WTC11 (cell line): Measurements from ENCODE around the gene NPPA. TPM values are rescaled to one million over a fixed set of nuclear protein-coding genes. Genes with fewer than 3 reads are reported as not detected.

ENCODE experiments used
- ATAC-seq: fragments of 200-7000 bp; cut with Tn5 transposase; 2 replicates; pipeline ENCODE4 v1.10.0; 2021; ENCODE audit warnings: mild to moderate bottlenecking, moderate library complexity
- CTCF ChIA-PET: fragments of 300-600 bp; sonication (Branson Sonifier 250); formaldehyde crosslinking; loops from one replicate; lab custom pipeline; 2021; ENCODE audit warnings: antibody characterized with exemption; lab: Charles Lee
- POLR2A ChIA-PET: fragments of 350-600 bp; sonication (Branson Sonifier 250); formaldehyde crosslinking; loops from one replicate; lab custom pipeline; 2021; ENCODE audit warnings: antibody characterized with exemption; lab: Charles Lee
- DNase-seq: peaks from one replicate; pipeline ENCODE4 v3.0.0; 2021; ENCODE audit warnings: low spot score
- H3K27ac Mint-ChIP-seq: 2 replicates; pipeline ENCODE4 v1.8.0; 2021; ENCODE audit warnings: mixed read lengths
- H3K27me3 Mint-ChIP-seq: 2 replicates; pipeline ENCODE4 v1.8.0; 2021; ENCODE audit warnings: low read depth, mild to moderate bottlenecking, moderate library complexity, mixed read lengths
- H3K36me3 Mint-ChIP-seq: 2 replicates; pipeline ENCODE4 v1.8.0; 2021; ENCODE audit warnings: mixed read lengths
- H3K4me1 Mint-ChIP-seq: 2 replicates; pipeline ENCODE4 v1.8.0; 2022; ENCODE audit warnings: mixed read lengths
- H3K4me3 Mint-ChIP-seq: 2 replicates; pipeline ENCODE4 v1.8.0; 2021; ENCODE audit warnings: mild to moderate bottlenecking, moderate library complexity, mixed read lengths
- H3K9me3 Mint-ChIP-seq: 2 replicates; pipeline ENCODE4 v1.8.0; 2021; ENCODE audit warnings: mixed read lengths
- E2F1 ChIP-seq: sonication (generic); formaldehyde crosslinking; IDR thresholded peaks from 2 replicates; pipeline ENCODE4 v1.8.0; 2022; ENCODE audit warnings: mild to moderate bottlenecking, missing genetic modification reagents
- ELF4 ChIP-seq: sonication (generic); formaldehyde crosslinking; IDR thresholded peaks from 2 replicates; pipeline ENCODE4 v1.8.1; 2022; ENCODE audit warnings: low read depth, mild to moderate bottlenecking, moderate library complexity, missing genetic modification reagents
- EMX1 ChIP-seq: fragments of 250-450 bp; sonication (Bioruptor Pico); IDR thresholded peaks from 2 replicates; pipeline ENCODE4 v1.8.0; 2021; ENCODE audit warnings: mild to moderate bottlenecking
- GABPB1 ChIP-seq: sonication (generic); formaldehyde crosslinking; IDR thresholded peaks from 2 replicates; pipeline ENCODE4 v1.8.1; 2023; ENCODE audit warnings: mild to moderate bottlenecking, missing genetic modification reagents
- GRHL2 ChIP-seq: fragments of 250-450 bp; sonication (Bioruptor Pico); IDR thresholded peaks from 2 replicates; pipeline ENCODE4 v1.8.0; 2022; ENCODE audit warnings: mild to moderate bottlenecking, moderate library complexity; ENCODE audit not compliant: insufficient replicate concordance, severe bottlenecking
- MAX ChIP-seq: sonication (generic); formaldehyde crosslinking; IDR thresholded peaks from 2 replicates; pipeline ENCODE4 v1.8.0; 2022; ENCODE audit warnings: mild to moderate bottlenecking, missing genetic modification reagents
- MLX ChIP-seq: sonication (generic); formaldehyde crosslinking; IDR thresholded peaks from 2 replicates; pipeline ENCODE4 v1.8.1; 2023; ENCODE audit warnings: mild to moderate bottlenecking, missing genetic modification reagents, moderate library complexity
- MYBL2 ChIP-seq: sonication (generic); formaldehyde crosslinking; IDR thresholded peaks from 2 replicates; pipeline ENCODE4 v1.8.1; 2023; ENCODE audit warnings: mild to moderate bottlenecking, moderate library complexity, missing genetic modification reagents
- SMAD4 ChIP-seq: sonication (generic); formaldehyde crosslinking; IDR thresholded peaks from 2 replicates; pipeline ENCODE4 v1.8.0; 2022; ENCODE audit warnings: mild to moderate bottlenecking, missing genetic modification reagents
- TEAD4 ChIP-seq: sonication (generic); formaldehyde crosslinking; IDR thresholded peaks from 2 replicates; pipeline ENCODE4 v1.8.0; 2022; ENCODE audit warnings: mild to moderate bottlenecking, missing genetic modification reagents
- ZBTB21 ChIP-seq: sonication (generic); formaldehyde crosslinking; IDR thresholded peaks from 2 replicates; pipeline ENCODE4 v1.8.1; 2023; ENCODE audit warnings: mild to moderate bottlenecking, missing genetic modification reagents, borderline replicate concordance
- ZNF232 ChIP-seq: sonication (generic); formaldehyde crosslinking; IDR thresholded peaks from 2 replicates; pipeline ENCODE4 v1.8.0; 2022; ENCODE audit warnings: mild to moderate bottlenecking, missing genetic modification reagents
- ZNF263 ChIP-seq: sonication (generic); formaldehyde crosslinking; IDR thresholded peaks from 2 replicates; pipeline ENCODE4 v1.8.1; 2022; ENCODE audit warnings: low read depth, mild to moderate bottlenecking, moderate library complexity, missing genetic modification reagents
- ZNF396 ChIP-seq: fragments of 250-450 bp; sonication (Bioruptor Pico); IDR thresholded peaks from 2 replicates; pipeline ENCODE4 v1.8.0; 2021; ENCODE audit warnings: mild to moderate bottlenecking, moderate library complexity, borderline replicate concordance
- total RNA-seq: library from RNA; stranded (reverse); gene quantifications from 3 replicates; pipeline ENCODE4 v1.2.3, GENCODE V29; 2021
- TF ChIP-seq, protein P1 (sequence below): sonication (generic); formaldehyde crosslinking; IDR thresholded peaks from 2 replicates; pipeline ENCODE4 v1.8.1; 2022; ENCODE audit warnings: low read depth, mild to moderate bottlenecking, moderate library complexity, missing genetic modification reagents, borderline replicate concordance
- TF ChIP-seq, protein P2 (sequence below): sonication (generic); formaldehyde crosslinking; IDR thresholded peaks from 2 replicates; pipeline ENCODE4 v1.8.0; 2023; ENCODE audit warnings: missing genetic modification reagents, mild to moderate bottlenecking, borderline replicate concordance
- TF ChIP-seq, protein P3 (sequence below): sonication (generic); formaldehyde crosslinking; IDR thresholded peaks from 2 replicates; pipeline ENCODE4 v1.8.1; 2023; ENCODE audit warnings: mild to moderate bottlenecking, missing genetic modification reagents
- TF ChIP-seq, protein P4 (sequence below): sonication (generic); formaldehyde crosslinking; IDR thresholded peaks from 2 replicates; pipeline ENCODE4 v1.8.0; 2023; ENCODE audit warnings: mild to moderate bottlenecking, missing genetic modification reagents

The NPPA gene
- total RNA-seq, 1 experiment from 2014 or later, result not detected

DNA sequence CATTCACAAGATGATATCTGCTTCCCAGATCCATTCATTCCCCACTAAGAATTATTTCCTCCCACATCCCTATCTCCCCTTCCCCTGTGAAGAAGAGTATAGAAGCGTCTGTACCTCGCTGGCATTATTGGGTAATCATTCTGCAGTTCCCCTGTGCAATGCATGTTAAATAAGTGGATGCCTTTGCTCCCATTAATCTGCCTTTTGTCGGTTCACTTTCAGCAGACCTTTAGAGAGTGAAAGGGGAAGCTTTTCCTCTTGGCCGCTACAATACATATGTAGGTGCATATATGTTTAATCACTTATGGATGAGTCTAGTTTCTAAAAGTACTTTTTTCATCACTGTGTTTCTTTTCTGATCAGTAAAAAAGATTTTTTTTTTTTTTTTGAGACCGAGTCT is 34.6 kb downstream of the NPPA start:
- ChIA-PET POLR2A (no interaction called here), CTCF (interaction anchor here (1.4 kb wide), 1 partner anchor 28 kb away, joined by 4 read pairs; no protein-coding TSS in a partner anchor)
- H3K27ac Mint-ChIP-seq, result no peak overlapping the region
- H3K4me1 Mint-ChIP-seq, result peaks cover 8% of the 10 kb centered on the region
- peaks cover 48% of the 10 kb centered on the region for H3K36me3 Mint-ChIP-seq
- no peak for ATAC-seq
- TF ChIP-seq E2F1 (CRISPR knock-in tag), result no peak
- no peak for TF ChIP-seq SMAD4 (CRISPR knock-in tag)
- TF ChIP-seq ZNF396 (CRISPR knock-in tag), result no peak
- TF ChIP-seq, protein P1, sequence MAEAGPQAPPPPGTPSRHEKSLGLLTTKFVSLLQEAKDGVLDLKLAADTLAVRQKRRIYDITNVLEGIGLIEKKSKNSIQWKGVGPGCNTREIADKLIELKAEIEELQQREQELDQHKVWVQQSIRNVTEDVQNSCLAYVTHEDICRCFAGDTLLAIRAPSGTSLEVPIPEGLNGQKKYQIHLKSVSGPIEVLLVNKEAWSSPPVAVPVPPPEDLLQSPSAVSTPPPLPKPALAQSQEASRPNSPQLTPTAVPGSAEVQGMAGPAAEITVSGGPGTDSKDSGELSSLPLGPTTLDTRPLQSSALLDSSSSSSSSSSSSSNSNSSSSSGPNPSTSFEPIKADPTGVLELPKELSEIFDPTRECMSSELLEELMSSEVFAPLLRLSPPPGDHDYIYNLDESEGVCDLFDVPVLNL (CRISPR knock-in tag), result no peak
- no peak for TF ChIP-seq GRHL2 (CRISPR knock-in tag)
- TF ChIP-seq ZNF232 (CRISPR knock-in tag), result no peak
- TF ChIP-seq ZBTB21, result no peak
- TF ChIP-seq MAX, result no peak
- no peaks in the 10 kb centered on the region for H3K27me3 Mint-ChIP-seq
- DNase-seq, result no peak
- H3K9me3 Mint-ChIP-seq, result no peaks in the 10 kb centered on the region
- H3K4me3 Mint-ChIP-seq, result no peak overlapping the region

DNA sequence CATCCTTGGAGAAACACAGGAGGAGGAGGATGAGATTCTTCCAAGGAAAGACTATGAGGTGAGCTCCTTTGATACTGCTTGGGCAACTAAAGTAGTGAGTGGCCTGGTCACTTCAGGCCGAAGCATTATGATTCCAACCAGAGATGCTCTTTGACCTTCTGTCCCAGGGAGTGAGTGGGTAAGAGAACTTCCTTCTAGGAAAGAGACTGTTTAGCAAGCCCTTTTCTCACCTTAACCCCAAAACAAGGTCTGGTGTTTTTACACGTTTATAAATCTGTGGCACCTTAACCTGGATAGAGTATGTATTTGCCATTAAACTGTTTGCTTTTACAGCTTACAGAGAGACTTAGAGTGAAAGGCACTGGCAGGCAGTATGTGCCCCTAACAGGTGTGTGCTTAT is 40.5 kb downstream of the NPPA start:
- no peak for DNase-seq
- POLR2A ChIA-PET, result interaction anchor here (1.5 kb wide), 1 partner anchor 20 kb away, joined by 8 read pairs; no protein-coding TSS in a partner anchor
- H3K4me3 Mint-ChIP-seq, result peak overlapping the region; percentile 99
- peaks cover 26% of the 10 kb centered on the region for H3K36me3 Mint-ChIP-seq
- CTCF ChIA-PET, result interaction anchor here (1.5 to 3.4 kb wide), 4 partner anchors 22 to 160 kb away, joined by 3 to 17 read pairs (median 5); no protein-coding TSS in a partner anchor
- peaks cover 52% of the 10 kb centered on the region for H3K4me1 Mint-ChIP-seq
- no peaks in the 10 kb centered on the region for H3K27me3 Mint-ChIP-seq
- TF ChIP-seq ZNF263 (no peak), MYBL2 (CRISPR knock-in tag) (no peak), GABPB1 (CRISPR knock-in tag) (no peak), EMX1 (CRISPR knock-in tag) (no peak), ELF4 (no peak), MLX (CRISPR knock-in tag) (no peak), TEAD4 (CRISPR knock-in tag) (no peak)
- TF ChIP-seq, protein P2, sequence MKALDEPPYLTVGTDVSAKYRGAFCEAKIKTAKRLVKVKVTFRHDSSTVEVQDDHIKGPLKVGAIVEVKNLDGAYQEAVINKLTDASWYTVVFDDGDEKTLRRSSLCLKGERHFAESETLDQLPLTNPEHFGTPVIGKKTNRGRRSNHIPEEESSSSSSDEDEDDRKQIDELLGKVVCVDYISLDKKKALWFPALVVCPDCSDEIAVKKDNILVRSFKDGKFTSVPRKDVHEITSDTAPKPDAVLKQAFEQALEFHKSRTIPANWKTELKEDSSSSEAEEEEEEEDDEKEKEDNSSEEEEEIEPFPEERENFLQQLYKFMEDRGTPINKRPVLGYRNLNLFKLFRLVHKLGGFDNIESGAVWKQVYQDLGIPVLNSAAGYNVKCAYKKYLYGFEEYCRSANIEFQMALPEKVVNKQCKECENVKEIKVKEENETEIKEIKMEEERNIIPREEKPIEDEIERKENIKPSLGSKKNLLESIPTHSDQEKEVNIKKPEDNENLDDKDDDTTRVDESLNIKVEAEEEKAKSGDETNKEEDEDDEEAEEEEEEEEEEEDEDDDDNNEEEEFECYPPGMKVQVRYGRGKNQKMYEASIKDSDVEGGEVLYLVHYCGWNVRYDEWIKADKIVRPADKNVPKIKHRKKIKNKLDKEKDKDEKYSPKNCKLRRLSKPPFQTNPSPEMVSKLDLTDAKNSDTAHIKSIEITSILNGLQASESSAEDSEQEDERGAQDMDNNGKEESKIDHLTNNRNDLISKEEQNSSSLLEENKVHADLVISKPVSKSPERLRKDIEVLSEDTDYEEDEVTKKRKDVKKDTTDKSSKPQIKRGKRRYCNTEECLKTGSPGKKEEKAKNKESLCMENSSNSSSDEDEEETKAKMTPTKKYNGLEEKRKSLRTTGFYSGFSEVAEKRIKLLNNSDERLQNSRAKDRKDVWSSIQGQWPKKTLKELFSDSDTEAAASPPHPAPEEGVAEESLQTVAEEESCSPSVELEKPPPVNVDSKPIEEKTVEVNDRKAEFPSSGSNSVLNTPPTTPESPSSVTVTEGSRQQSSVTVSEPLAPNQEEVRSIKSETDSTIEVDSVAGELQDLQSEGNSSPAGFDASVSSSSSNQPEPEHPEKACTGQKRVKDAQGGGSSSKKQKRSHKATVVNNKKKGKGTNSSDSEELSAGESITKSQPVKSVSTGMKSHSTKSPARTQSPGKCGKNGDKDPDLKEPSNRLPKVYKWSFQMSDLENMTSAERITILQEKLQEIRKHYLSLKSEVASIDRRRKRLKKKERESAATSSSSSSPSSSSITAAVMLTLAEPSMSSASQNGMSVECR (CRISPR knock-in tag), result no peak
- TF ChIP-seq, protein P3, sequence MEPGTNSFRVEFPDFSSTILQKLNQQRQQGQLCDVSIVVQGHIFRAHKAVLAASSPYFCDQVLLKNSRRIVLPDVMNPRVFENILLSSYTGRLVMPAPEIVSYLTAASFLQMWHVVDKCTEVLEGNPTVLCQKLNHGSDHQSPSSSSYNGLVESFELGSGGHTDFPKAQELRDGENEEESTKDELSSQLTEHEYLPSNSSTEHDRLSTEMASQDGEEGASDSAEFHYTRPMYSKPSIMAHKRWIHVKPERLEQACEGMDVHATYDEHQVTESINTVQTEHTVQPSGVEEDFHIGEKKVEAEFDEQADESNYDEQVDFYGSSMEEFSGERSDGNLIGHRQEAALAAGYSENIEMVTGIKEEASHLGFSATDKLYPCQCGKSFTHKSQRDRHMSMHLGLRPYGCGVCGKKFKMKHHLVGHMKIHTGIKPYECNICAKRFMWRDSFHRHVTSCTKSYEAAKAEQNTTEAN (CRISPR knock-in tag), result no peak
- TF ChIP-seq, protein P4, sequence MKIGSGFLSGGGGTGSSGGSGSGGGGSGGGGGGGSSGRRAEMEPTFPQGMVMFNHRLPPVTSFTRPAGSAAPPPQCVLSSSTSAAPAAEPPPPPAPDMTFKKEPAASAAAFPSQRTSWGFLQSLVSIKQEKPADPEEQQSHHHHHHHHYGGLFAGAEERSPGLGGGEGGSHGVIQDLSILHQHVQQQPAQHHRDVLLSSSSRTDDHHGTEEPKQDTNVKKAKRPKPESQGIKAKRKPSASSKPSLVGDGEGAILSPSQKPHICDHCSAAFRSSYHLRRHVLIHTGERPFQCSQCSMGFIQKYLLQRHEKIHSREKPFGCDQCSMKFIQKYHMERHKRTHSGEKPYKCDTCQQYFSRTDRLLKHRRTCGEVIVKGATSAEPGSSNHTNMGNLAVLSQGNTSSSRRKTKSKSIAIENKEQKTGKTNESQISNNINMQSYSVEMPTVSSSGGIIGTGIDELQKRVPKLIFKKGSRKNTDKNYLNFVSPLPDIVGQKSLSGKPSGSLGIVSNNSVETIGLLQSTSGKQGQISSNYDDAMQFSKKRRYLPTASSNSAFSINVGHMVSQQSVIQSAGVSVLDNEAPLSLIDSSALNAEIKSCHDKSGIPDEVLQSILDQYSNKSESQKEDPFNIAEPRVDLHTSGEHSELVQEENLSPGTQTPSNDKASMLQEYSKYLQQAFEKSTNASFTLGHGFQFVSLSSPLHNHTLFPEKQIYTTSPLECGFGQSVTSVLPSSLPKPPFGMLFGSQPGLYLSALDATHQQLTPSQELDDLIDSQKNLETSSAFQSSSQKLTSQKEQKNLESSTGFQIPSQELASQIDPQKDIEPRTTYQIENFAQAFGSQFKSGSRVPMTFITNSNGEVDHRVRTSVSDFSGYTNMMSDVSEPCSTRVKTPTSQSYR (CRISPR knock-in tag), result no peak
- TF ChIP-seq, all 79 proteins: peak for 0
- no peak for ATAC-seq
- Mint-ChIP-seq H3K9me3 (no peaks in the 10 kb centered on the region), H3K27ac (peak overlapping the region; percentile 99)
